T-helper 1 cell treated with Interleukin-12 subunit alpha and Interleukin-12 subunit beta and Interleukin-4 antibody, amounts not matched to agents 30 μg/mL and 1 μg/mL, for 36 hours (primary cell): ENCODE results near the gene F8.

Source experiments
- H3K27ac Mint-ChIP-seq: one replicate; pipeline ENCODE4 v1.8.0; 2021; ENCODE audit warnings: mild to moderate bottlenecking, mixed read lengths
- H3K27me3 Mint-ChIP-seq: one replicate; pipeline ENCODE4 v1.8.0; 2021; ENCODE audit warnings: low read depth, mixed read lengths
- H3K36me3 Mint-ChIP-seq: one replicate; pipeline ENCODE4 v1.8.0; 2021; ENCODE audit warnings: low read depth, mixed read lengths
- H3K4me1 Mint-ChIP-seq: one replicate; pipeline ENCODE4 v1.8.0; 2021; ENCODE audit warnings: low read depth, mixed read lengths
- H3K4me3 Mint-ChIP-seq: one replicate; pipeline ENCODE4 v1.8.0; 2021; ENCODE audit warnings: mild to moderate bottlenecking, moderate library complexity, mixed read lengths
- H3K9me3 Mint-ChIP-seq: one replicate; pipeline ENCODE4 v1.8.0; 2021; ENCODE audit warnings: mixed read lengths

Gene F8

GRCh38 chrX:155052738-155053498, 30.4 kb upstream of the F8 start:
- Mint-ChIP-seq H3K4me3 (no peak overlapping the region), H3K27ac (peak overlapping the region; percentile 45), H3K27me3 (no peaks in the 10 kb centered on the region), H3K36me3 (peaks cover 16% of the 10 kb centered on the region), H3K4me1 (peaks cover 20% of the 10 kb centered on the region), H3K9me3 (no peaks in the 10 kb centered on the region)

- Mint-ChIP-seq H3K27me3 (no peaks in the 10 kb centered on the region), H3K36me3 (peaks cover 10% of the 10 kb centered on the region), H3K27ac (no peak overlapping the region), H3K4me3 (no peak overlapping the region), H3K4me1 (peaks cover 8% of the 10 kb centered on the region), H3K9me3 (no peaks in the 10 kb centered on the region)
Observed at GRCh38 chrX:155048977-155049619, 26.6 kb upstream of the F8 start.

- Mint-ChIP-seq H3K27ac (no peak overlapping the region), H3K9me3 (no peaks in the 10 kb centered on the region), H3K27me3 (no peaks in the 10 kb centered on the region), H3K4me1 (peaks cover 4% of the 10 kb centered on the region), H3K4me3 (no peak overlapping the region), H3K36me3 (peaks cover 2% of the 10 kb centered on the region)
Observed at GRCh38 chrX:155046811-155047528, 24.4 kb upstream of the F8 start.

- Mint-ChIP-seq H3K9me3 (no peaks in the 10 kb centered on the region), H3K4me3 (no peak overlapping the region), H3K36me3 (peaks cover 2% of the 10 kb centered on the region), H3K27me3 (no peaks in the 10 kb centered on the region), H3K4me1 (peaks cover 4% of the 10 kb centered on the region), H3K27ac (no peak overlapping the region)
Observed at GRCh38 chrX:155046129-155046810, 23.7 kb upstream of the F8 start.

GRCh38 chrX:155035688-155036087, 13.2 kb upstream of the F8 start:
- no peak overlapping the region for H3K4me3 Mint-ChIP-seq
- peaks cover 21% of the 10 kb centered on the region for H3K36me3 Mint-ChIP-seq
- H3K27ac Mint-ChIP-seq: no peak overlapping the region
- peaks cover 7% of the 10 kb centered on the region for H3K9me3 Mint-ChIP-seq
- H3K4me1 Mint-ChIP-seq: peaks cover 3% of the 10 kb centered on the region
- no peaks in the 10 kb centered on the region for H3K27me3 Mint-ChIP-seq

GRCh38 chrX:155031657-155032056, 9.1 kb upstream of the F8 start:
- no peaks in the 10 kb centered on the region for H3K27me3 Mint-ChIP-seq
- no peak overlapping the region for H3K4me3 Mint-ChIP-seq
- H3K9me3 Mint-ChIP-seq: peaks cover 7% of the 10 kb centered on the region
- peaks cover 13% of the 10 kb centered on the region for H3K4me1 Mint-ChIP-seq
- peaks cover 11% of the 10 kb centered on the region for H3K36me3 Mint-ChIP-seq
- H3K27ac Mint-ChIP-seq: no peak overlapping the region

- Mint-ChIP-seq H3K9me3 (no peaks in the 10 kb centered on the region), H3K4me1 (peaks cover 13% of the 10 kb centered on the region), H3K27ac (peak overlapping the region; percentile 58), H3K27me3 (peaks cover 11% of the 10 kb centered on the region), H3K4me3 (no peak overlapping the region), H3K36me3 (no peaks in the 10 kb centered on the region)
Observed at GRCh38 chrX:155028877-155029291, 6.4 kb upstream of the F8 start.

GRCh38 chrX:155028129-155028528, 5.6 kb upstream of the F8 start:
- peaks cover 15% of the 10 kb centered on the region for H3K27me3 Mint-ChIP-seq
- H3K9me3 Mint-ChIP-seq: no peaks in the 10 kb centered on the region
- H3K4me1 Mint-ChIP-seq: peaks cover 13% of the 10 kb centered on the region
- H3K27ac Mint-ChIP-seq: peak overlapping the region; percentile 95
- H3K36me3 Mint-ChIP-seq: no peaks in the 10 kb centered on the region
- H3K4me3 Mint-ChIP-seq: peak overlapping the region; percentile 34

- Mint-ChIP-seq H3K27me3 (peaks cover 17% of the 10 kb centered on the region), H3K4me3 (peak overlapping the region; percentile 83), H3K27ac (peak overlapping the region; percentile 95), H3K9me3 (no peaks in the 10 kb centered on the region), H3K36me3 (no peaks in the 10 kb centered on the region), H3K4me1 (peaks cover 13% of the 10 kb centered on the region)
Observed at GRCh38 chrX:155027509-155028066, 5.1 kb upstream of the F8 start.

GRCh38 chrX:155026727-155027508, 4.4 kb upstream of the F8 start, which contains the start of gene FUNDC2:
Gene FUNDC2, plus strand, starts transcription at chrX:155026844. Its CDS starts 95 bp downstream, at chrX:155026939.
- H3K4me1 Mint-ChIP-seq: peaks cover 13% of the 10 kb centered on the region
- no peaks in the 10 kb centered on the region for H3K36me3 Mint-ChIP-seq
- peak within 1 kb of the TSS; percentile 83 for H3K4me3 Mint-ChIP-seq

GRCh38 chrX:155026420-155026726, 3.9 kb upstream of the F8 start:
- Mint-ChIP-seq H3K27ac (peak overlapping the region; percentile 84), H3K27me3 (peaks cover 27% of the 10 kb centered on the region), H3K9me3 (no peaks in the 10 kb centered on the region), H3K4me3 (peak overlapping the region; percentile 77), H3K4me1 (peaks cover 13% of the 10 kb centered on the region), H3K36me3 (no peaks in the 10 kb centered on the region)

More at GRCh38 chrX:155026727-155027508, 4.4 kb upstream of the F8 start, which contains the start of gene FUNDC2:
- peak within 1 kb of the TSS; percentile 95 for H3K27ac Mint-ChIP-seq
- H3K9me3 Mint-ChIP-seq: no peaks in the 10 kb centered on the region
- H3K27me3 Mint-ChIP-seq: peaks cover 22% of the 10 kb centered on the region

- H3K36me3 Mint-ChIP-seq: no peaks in the 10 kb centered on the region
- H3K27me3 Mint-ChIP-seq: peaks cover 32% of the 10 kb centered on the region
- peak overlapping the region; percentile 7 for H3K4me3 Mint-ChIP-seq
- peak overlapping the region; percentile 17 for H3K27ac Mint-ChIP-seq
- peaks cover 8% of the 10 kb centered on the region for H3K4me1 Mint-ChIP-seq
- H3K9me3 Mint-ChIP-seq: no peaks in the 10 kb centered on the region
Observed at GRCh38 chrX:155023907-155024833, 1.6 kb upstream of the F8 start.

GRCh38 chrX:155020591-155020990, 1.9 kb downstream of the F8 start:
- H3K27ac Mint-ChIP-seq: no peak overlapping the region
- H3K4me1 Mint-ChIP-seq: no peaks in the 10 kb centered on the region
- peaks cover 43% of the 10 kb centered on the region for H3K27me3 Mint-ChIP-seq
- no peaks in the 10 kb centered on the region for H3K9me3 Mint-ChIP-seq
- no peaks in the 10 kb centered on the region for H3K36me3 Mint-ChIP-seq
- H3K4me3 Mint-ChIP-seq: no peak overlapping the region
